KOPT-K1 (cell line): ENCODE data around the gene RESP18.

ENCODE experiments used
- H3K27ac ChIP-seq: fragments of 200-600 bp; sonication (generic); 2 replicates; pipeline ENCODE4 v1.5.1; 2016; ENCODE audit warnings: antibody characterized with exemption, mild to moderate bottlenecking, low read depth, low read length; ENCODE audit not compliant: poor library complexity, severe bottlenecking
- H3K36me3 ChIP-seq: fragments of 200-600 bp; sonication (generic); 2 replicates; pipeline ENCODE4 v1.5.1; 2017; ENCODE audit warnings: antibody characterized with exemption, mild to moderate bottlenecking, low read length, moderate library complexity; ENCODE audit not compliant: insufficient read depth
- H3K9me3 ChIP-seq: fragments of 200-600 bp; sonication (generic); 2 replicates; pipeline ENCODE4 v1.5.1; 2017; ENCODE audit warnings: antibody characterized with exemption, low read length, mild to moderate bottlenecking; ENCODE audit not compliant: insufficient read depth, poor library complexity, severe bottlenecking

RESP18 gene

GRCh38 chr2:219302412-219302968, 30.1 kb downstream of the RESP18 start:
- no peak overlapping the region for H3K27ac ChIP-seq
- H3K36me3 ChIP-seq, result no peaks in the 10 kb centered on the region
- no peaks in the 10 kb centered on the region for H3K9me3 ChIP-seq

GRCh38 chr2:219300022-219300421, 32.5 kb downstream of the RESP18 start:
- Histone ChIP-seq H3K9me3 (no peaks in the 10 kb centered on the region), H3K36me3 (no peaks in the 10 kb centered on the region), H3K27ac (no peak overlapping the region)

- Histone ChIP-seq H3K36me3 (no peaks in the 10 kb centered on the region), H3K27ac (no peak overlapping the region), H3K9me3 (no peaks in the 10 kb centered on the region)
These were observed 33.2 kb downstream of the RESP18 start for GRCh38 chr2:219299372-219299760.

- Histone ChIP-seq H3K27ac (no peak overlapping the region), H3K36me3 (no peaks in the 10 kb centered on the region), H3K9me3 (no peaks in the 10 kb centered on the region)
These were observed 33.7 kb downstream of the RESP18 start for GRCh38 chr2:219298759-219299371.

GRCh38 chr2:219297766-219298456, 34.6 kb downstream of the RESP18 start:
- no peaks in the 10 kb centered on the region for H3K36me3 ChIP-seq
- no peak overlapping the region for H3K27ac ChIP-seq
- H3K9me3 ChIP-seq, result no peaks in the 10 kb centered on the region

GRCh38 chr2:219296631-219297391, 35.7 kb downstream of the RESP18 start:
- Histone ChIP-seq H3K27ac (no peak overlapping the region), H3K9me3 (no peaks in the 10 kb centered on the region), H3K36me3 (no peaks in the 10 kb centered on the region)

- Histone ChIP-seq H3K9me3 (no peaks in the 10 kb centered on the region), H3K27ac (no peak overlapping the region), H3K36me3 (no peaks in the 10 kb centered on the region)
These were observed 36.4 kb downstream of the RESP18 start for GRCh38 chr2:219296142-219296541.

- no peaks in the 10 kb centered on the region for H3K36me3 ChIP-seq
- no peak overlapping the region for H3K27ac ChIP-seq
- no peaks in the 10 kb centered on the region for H3K9me3 ChIP-seq
These were observed 37.9 kb downstream of the RESP18 start for GRCh38 chr2:219294356-219295351.

- no peak overlapping the region for H3K27ac ChIP-seq
- H3K9me3 ChIP-seq, result no peaks in the 10 kb centered on the region
- H3K36me3 ChIP-seq, result no peaks in the 10 kb centered on the region
These were observed 38.8 kb downstream of the RESP18 start for GRCh38 chr2:219293736-219294231.

GRCh38 chr2:219292616-219293015, 39.9 kb downstream of the RESP18 start:
- Histone ChIP-seq H3K9me3 (no peaks in the 10 kb centered on the region), H3K27ac (no peak overlapping the region), H3K36me3 (no peaks in the 10 kb centered on the region)

- no peak overlapping the region for H3K27ac ChIP-seq
- H3K9me3 ChIP-seq, result no peaks in the 10 kb centered on the region
- H3K36me3 ChIP-seq, result no peaks in the 10 kb centered on the region
These were observed 40.5 kb downstream of the RESP18 start for GRCh38 chr2:219291910-219292490.

GRCh38 chr2:219291394-219291793, 41.1 kb downstream of the RESP18 start:
- no peak overlapping the region for H3K27ac ChIP-seq
- H3K9me3 ChIP-seq, result no peaks in the 10 kb centered on the region
- no peaks in the 10 kb centered on the region for H3K36me3 ChIP-seq

- no peaks in the 10 kb centered on the region for H3K36me3 ChIP-seq
- no peak overlapping the region for H3K27ac ChIP-seq
These were observed 42.0 kb downstream of the RESP18 start for GRCh38 chr2:219290381-219291171.

More at GRCh38 chr2:219290381-219291171, 42.0 kb downstream of the RESP18 start:
- H3K9me3 ChIP-seq, result no peaks in the 10 kb centered on the region
